A549 (cell line): Measurements from ENCODE around the gene CARD14. TPM values are rescaled to one million over a fixed set of nuclear protein-coding genes. Genes with fewer than 3 reads are reported as not detected.

Experiments used
- ATAC-seq, 2 experiments: fragments of 200-7000 bp in 1 of 2; fragments of >200 bp in 1 of 2; cut with Nextera tagmentation in 1 of 2; cut with Tn5 transposase in 1 of 2; 3 replicates each; pipeline versions ENCODE4 v1.8.0 to v1.9.1; 2018 to 2020; ENCODE audit warnings: mild to moderate bottlenecking in 1 of 2, moderate library complexity in 1 of 2
- CTCF ChIA-PET: fragments of 300-600 bp; sonication (Branson Sonifier 250); formaldehyde crosslinking; extraction: SDS; loops from one replicate; lab custom pipeline; 2021; ENCODE audit warnings: antibody characterized with exemption, inconsistent platforms; lab: Yijun Ruan, JAX
- POLR2A ChIA-PET: fragments of 350-600 bp; formaldehyde crosslinking; extraction: SDS; loops from one replicate; lab custom pipeline; 2021; ENCODE audit warnings: antibody characterized with exemption, inconsistent platforms; lab: Yijun Ruan, JAX
- DNase-seq, 2 experiments: peaks; one replicate each; pipeline versions ENCODE4 v3.0.0 to v3.0.0-alpha.2; 2011 to 2016; ENCODE audit warnings: low read depth in 1 of 2, low spot score in 1 of 2
- FAIRE-seq: peaks from 2 replicates; lab custom pipeline; 2011; peaks lifted over from hg19 to GRCh38; lab: Jason Lieb, UNC
- H3K27ac ChIP-seq, 2 experiments: fragments of >200 bp; sonication (Bioruptor Twin); formaldehyde crosslinking; 3 replicates each; pipeline ENCODE4 v1.5.1; 2016 to 2017
- H3K4me1 ChIP-seq: fragments of >200 bp; sonication (Bioruptor Twin); formaldehyde crosslinking; 3 replicates; pipeline ENCODE4 v1.6.1; 2016
- H3K4me2 ChIP-seq: fragments of >200 bp; sonication (Bioruptor Twin); formaldehyde crosslinking; 3 replicates; pipeline ENCODE4 v1.6.1; 2016
- H3K4me3 ChIP-seq: fragments of >200 bp; sonication (Bioruptor Twin); formaldehyde crosslinking; 3 replicates; pipeline ENCODE4 v1.5.1; 2016
- H3K9me3 ChIP-seq: fragments of >200 bp; sonication (Bioruptor Twin); formaldehyde crosslinking; 3 replicates; pipeline ENCODE4 v1.6.1; 2016
- CBX2 ChIP-seq: fragments of 200-600 bp; sonication (generic); IDR thresholded peaks from 2 replicates; pipeline ENCODE4 v1.6.1; 2016; ENCODE audit warnings: low read depth, mild to moderate bottlenecking, borderline replicate concordance
- CBX8 ChIP-seq: fragments of 200-600 bp; sonication (generic); IDR thresholded peaks from 2 replicates; pipeline ENCODE4 v1.6.1; 2016
- EHMT2 ChIP-seq: fragments of 200-600 bp; sonication (generic); IDR thresholded peaks from 2 replicates; pipeline ENCODE4 v1.6.1; 2016; ENCODE audit warnings: antibody characterized with exemption, low read depth, mild to moderate bottlenecking, moderate library complexity
- ELK1 ChIP-seq: fragments of 150-350 bp; IDR thresholded peaks from 2 replicates; pipeline ENCODE4 v1.6.1; 2014; ENCODE audit warnings: low read depth, mild to moderate bottlenecking, low read length
- EP300 ChIP-seq, 2 experiments: fragments of >200 bp; sonication (Bioruptor Twin); formaldehyde crosslinking; IDR thresholded peaks; 2 replicates in 1 of 2; 3 replicates in 1 of 2; pipeline ENCODE4 v1.6.1; 2016 to 2017
- ESRRA ChIP-seq: fragments of 150-350 bp; IDR thresholded peaks from 2 replicates; pipeline ENCODE4 v1.6.1; 2014; ENCODE audit warnings: mild to moderate bottlenecking, low read length, borderline replicate concordance
- FOSL2 ChIP-seq, 2 experiments: fragments of 450-650 bp in 1 of 2; fragments of >200 bp in 1 of 2; sonication (Bioruptor Twin) in 1 of 2; formaldehyde crosslinking; IDR thresholded peaks; 2 replicates each; pipeline versions ENCODE4 v1.5.0 to v1.6.1; 2016 to 2020; ENCODE audit warnings: mild to moderate bottlenecking in 1 of 2, moderate library complexity in 1 of 2
- HDAC2 ChIP-seq: fragments of 200-600 bp; sonication (generic); IDR thresholded peaks from 2 replicates; pipeline ENCODE4 v1.6.1; 2016
- HEYL ChIP-seq: fragments of 250-450 bp; sonication (Bioruptor Pico); IDR thresholded peaks from 2 replicates; pipeline ENCODE4 v1.8.0; 2021; ENCODE audit warnings: mild to moderate bottlenecking, moderate library complexity
- HOXA7 ChIP-seq: fragments of 250-450 bp; sonication (Bioruptor Pico); IDR thresholded peaks from 2 replicates; pipeline ENCODE4 v1.5.0; 2020; ENCODE audit warnings: mild to moderate bottlenecking, moderate library complexity
- NPAS2 ChIP-seq: fragments of 250-450 bp; sonication (Bioruptor Pico); IDR thresholded peaks from 2 replicates; pipeline ENCODE4 v1.8.0; 2022; ENCODE audit warnings: mild to moderate bottlenecking, moderate library complexity, borderline replicate concordance
- POLR2A ChIP-seq: IDR thresholded peaks from 2 replicates; pipeline ENCODE4 v1.6.1; 2012; ENCODE audit warnings: mild to moderate bottlenecking, low read length
- POLR2AphosphoS2 ChIP-seq: conservative IDR thresholded peaks from 2 replicates; pipeline ENCODE4 v1.6.1; 2012; ENCODE audit warnings: low read length, improper control_type of control experiment, inconsistent platforms
- RAD21 ChIP-seq, 2 experiments: fragments of >200 bp in 1 of 2; sonication (Bioruptor Twin) in 1 of 2; formaldehyde crosslinking in 1 of 2; IDR thresholded peaks in 1 of 2; conservative IDR thresholded peaks in 1 of 2; 2 replicates in 1 of 2; 3 replicates in 1 of 2; pipeline ENCODE4 v1.6.1; 2012 to 2018; ENCODE audit warnings: inconsistent platforms in 1 of 2
- RCOR1 ChIP-seq: fragments of 150-350 bp; IDR thresholded peaks from 2 replicates; pipeline ENCODE4 v1.6.1; 2014; ENCODE audit warnings: antibody characterized with exemption, low read length, low read depth
- RFX5 ChIP-seq: fragments of 450-650 bp; IDR thresholded peaks from 2 replicates; pipeline ENCODE4 v1.7.1; 2014; ENCODE audit warnings: antibody characterized with exemption, mild to moderate bottlenecking, moderate library complexity
- SMC3 ChIP-seq: fragments of >200 bp; sonication (Bioruptor Twin); formaldehyde crosslinking; IDR thresholded peaks from 3 replicates; pipeline ENCODE4 v1.6.1; 2018; ENCODE audit warnings: inconsistent platforms
- SREBF2 ChIP-seq: fragments of 450-650 bp; IDR thresholded peaks from 2 replicates; pipeline ENCODE4 v1.6.1; 2014; ENCODE audit warnings: mild to moderate bottlenecking, moderate library complexity
- TP53 ChIP-seq: fragments of 250-450 bp; sonication (Bioruptor Pico); IDR thresholded peaks from 2 replicates; pipeline ENCODE4 v1.5.0; 2021; ENCODE audit warnings: mild to moderate bottlenecking, moderate library complexity
- USF2 ChIP-seq: fragments of 450-650 bp; IDR thresholded peaks from 2 replicates; pipeline ENCODE4 v1.6.1; 2014; ENCODE audit warnings: antibody characterized with exemption
- ZFP36 ChIP-seq: fragments of 450-650 bp; IDR thresholded peaks from 2 replicates; pipeline ENCODE4 v1.6.1; 2014; ENCODE audit warnings: borderline replicate concordance; ENCODE audit not compliant: partially characterized antibody
- WGBS: methylation state at CpG from one replicate; pipeline ENCODE4 v1.1.6; 2017; ENCODE audit errors: missing lambda C conversion rate; 5-methylcytosine and 5-hydroxymethylcytosine counted together
- polyA plus RNA-seq, 4 experiments: library from polyadenylated mRNA; depleted of rRNA in 3 of 4; stranded (reverse); fragments of >200 nt; fragmentation: RNase III in 1 of 4; extraction: RNeasy Plus Mini Kit Qiagen cat#74134 plus additional on column Dnase treatment in 1 of 4; gene quantifications; 2 replicates in 3 of 4; 3 replicates in 1 of 4; pipeline ENCODE4 v1.2.3, GENCODE V29; 2011 to 2017
- TF ChIP-seq, protein P1 (sequence below): IDR thresholded peaks from 2 replicates; pipeline ENCODE4 v1.6.1; 2012
- TF ChIP-seq, protein P2 (sequence below): fragments of >200 bp; sonication (Bioruptor Twin); formaldehyde crosslinking; IDR thresholded peaks from 3 replicates; pipeline ENCODE4 v1.6.1; 2016
- TF ChIP-seq, protein P3 (sequence below): fragments of >200 bp; sonication (Bioruptor Twin); formaldehyde crosslinking; IDR thresholded peaks from 2 replicates; pipeline ENCODE4 v1.6.1; 2016
- TF ChIP-seq, protein P4 (sequence below): fragments of >200 bp; sonication (Bioruptor Twin); formaldehyde crosslinking; IDR thresholded peaks from 3 replicates; pipeline ENCODE4 v1.5.1; 2016
- TF ChIP-seq, protein P5 (sequence below): fragments of 250-450 bp; sonication (Bioruptor Pico); IDR thresholded peaks from 2 replicates; pipeline ENCODE4 v1.5.0; 2020; ENCODE audit warnings: low read depth, mild to moderate bottlenecking, moderate library complexity

CARD14 gene
- polyA plus RNA-seq, 2 of the 4 experiments (the other 2 are of a cell fraction), result 0.17 to 0.18 TPM

DNA sequence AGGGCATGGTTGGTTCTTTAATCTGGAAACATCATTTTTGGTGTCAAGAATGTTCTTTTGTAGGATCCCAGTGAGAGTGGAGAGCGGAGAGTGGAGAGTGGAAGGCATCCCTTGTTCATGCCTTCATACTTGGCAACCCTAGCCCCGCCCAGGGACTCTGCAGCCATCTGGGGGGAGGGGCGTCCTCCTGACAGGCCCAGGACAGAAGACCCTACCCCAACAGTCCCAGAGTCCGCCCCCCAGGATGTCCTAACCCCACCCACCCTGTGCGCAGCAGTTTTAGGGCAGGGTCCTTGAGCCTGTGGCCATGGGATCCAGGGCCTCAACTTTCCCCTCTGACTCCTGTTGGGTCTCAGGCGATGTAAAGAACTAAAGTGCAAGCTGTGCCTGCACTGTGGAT is 54.9 kb downstream of the CARD14 start:
- Histone ChIP-seq H3K4me3 (no peak overlapping the region), H3K9me3 (no peaks in the 10 kb centered on the region), H3K27ac (no peak overlapping the region), H3K4me2 (no peak overlapping the region), H3K4me1 (peaks cover 5% of the 10 kb centered on the region)
- no peak for DNase-seq
- 68% methylated on average over 5 of the region's 6 CpGs for WGBS
- TF ChIP-seq, protein P1, sequence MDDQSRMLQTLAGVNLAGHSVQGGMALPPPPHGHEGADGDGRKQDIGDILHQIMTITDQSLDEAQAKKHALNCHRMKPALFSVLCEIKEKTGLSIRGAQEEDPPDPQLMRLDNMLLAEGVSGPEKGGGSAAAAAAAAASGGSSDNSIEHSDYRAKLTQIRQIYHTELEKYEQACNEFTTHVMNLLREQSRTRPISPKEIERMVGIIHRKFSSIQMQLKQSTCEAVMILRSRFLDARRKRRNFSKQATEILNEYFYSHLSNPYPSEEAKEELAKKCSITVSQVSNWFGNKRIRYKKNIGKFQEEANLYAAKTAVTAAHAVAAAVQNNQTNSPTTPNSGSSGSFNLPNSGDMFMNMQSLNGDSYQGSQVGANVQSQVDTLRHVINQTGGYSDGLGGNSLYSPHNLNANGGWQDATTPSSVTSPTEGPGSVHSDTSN, result no peak
- no peak for TF ChIP-seq EHMT2
- no peak for TF ChIP-seq ELK1
- TF ChIP-seq, protein P2, sequence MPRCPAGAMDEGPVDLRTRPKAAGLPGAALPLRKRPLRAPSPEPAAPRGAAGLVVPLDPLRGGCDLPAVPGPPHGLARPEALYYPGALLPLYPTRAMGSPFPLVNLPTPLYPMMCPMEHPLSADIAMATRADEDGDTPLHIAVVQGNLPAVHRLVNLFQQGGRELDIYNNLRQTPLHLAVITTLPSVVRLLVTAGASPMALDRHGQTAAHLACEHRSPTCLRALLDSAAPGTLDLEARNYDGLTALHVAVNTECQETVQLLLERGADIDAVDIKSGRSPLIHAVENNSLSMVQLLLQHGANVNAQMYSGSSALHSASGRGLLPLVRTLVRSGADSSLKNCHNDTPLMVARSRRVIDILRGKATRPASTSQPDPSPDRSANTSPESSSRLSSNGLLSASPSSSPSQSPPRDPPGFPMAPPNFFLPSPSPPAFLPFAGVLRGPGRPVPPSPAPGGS, result no peak
- TF ChIP-seq NPAS2 (CRISPR knock-in tag), result no peak
- TF ChIP-seq ZFP36, result no peak
- TF ChIP-seq CBX8, result no peak
- no peak for TF ChIP-seq HOXA7 (CRISPR knock-in tag)
- no peak for TF ChIP-seq POLR2A
- no peak for TF ChIP-seq RFX5
- no peak for TF ChIP-seq RCOR1
- no peak for TF ChIP-seq RAD21 (conservative IDR thresholded peaks at IDR 0.05 in 1 of 2, IDR thresholded peaks at IDR 0.05 in 1 of 2)
- TF ChIP-seq EP300 (IDR thresholded peaks at IDR 0.05), result no peak
- TF ChIP-seq HEYL (CRISPR knock-in tag), result no peak
- TF ChIP-seq, protein P3, sequence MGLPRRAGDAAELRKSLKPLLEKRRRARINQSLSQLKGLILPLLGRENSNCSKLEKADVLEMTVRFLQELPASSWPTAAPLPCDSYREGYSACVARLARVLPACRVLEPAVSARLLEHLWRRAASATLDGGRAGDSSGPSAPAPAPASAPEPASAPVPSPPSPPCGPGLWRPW, result no peak
- no peak for TF ChIP-seq FOSL2 (IDR thresholded peaks at IDR 0.05)
- no peak for TF ChIP-seq FOSL2 (CRISPR knock-in tag; IDR thresholded peaks at IDR 0.05)
- TF ChIP-seq, protein P4, sequence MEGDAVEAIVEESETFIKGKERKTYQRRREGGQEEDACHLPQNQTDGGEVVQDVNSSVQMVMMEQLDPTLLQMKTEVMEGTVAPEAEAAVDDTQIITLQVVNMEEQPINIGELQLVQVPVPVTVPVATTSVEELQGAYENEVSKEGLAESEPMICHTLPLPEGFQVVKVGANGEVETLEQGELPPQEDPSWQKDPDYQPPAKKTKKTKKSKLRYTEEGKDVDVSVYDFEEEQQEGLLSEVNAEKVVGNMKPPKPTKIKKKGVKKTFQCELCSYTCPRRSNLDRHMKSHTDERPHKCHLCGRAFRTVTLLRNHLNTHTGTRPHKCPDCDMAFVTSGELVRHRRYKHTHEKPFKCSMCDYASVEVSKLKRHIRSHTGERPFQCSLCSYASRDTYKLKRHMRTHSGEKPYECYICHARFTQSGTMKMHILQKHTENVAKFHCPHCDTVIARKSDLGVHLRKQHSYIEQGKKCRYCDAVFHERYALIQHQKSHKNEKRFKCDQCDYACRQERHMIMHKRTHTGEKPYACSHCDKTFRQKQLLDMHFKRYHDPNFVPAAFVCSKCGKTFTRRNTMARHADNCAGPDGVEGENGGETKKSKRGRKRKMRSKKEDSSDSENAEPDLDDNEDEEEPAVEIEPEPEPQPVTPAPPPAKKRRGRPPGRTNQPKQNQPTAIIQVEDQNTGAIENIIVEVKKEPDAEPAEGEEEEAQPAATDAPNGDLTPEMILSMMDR, result no peak
- ATAC-seq, result no peak
- CTCF ChIA-PET, result interaction anchor here (0.6 to 3.3 kb wide), 6 partner anchors 13 to 49 kb away, joined by 3 to 22 read pairs (median 4); no protein-coding TSS in a partner anchor
- POLR2A ChIA-PET, result no interaction called here
- FAIRE-seq, result no peak

- ChIA-PET POLR2A (interaction anchor here (0.6 kb wide), 1 partner anchor 392 kb away, joined by 6 read pairs; no protein-coding TSS in a partner anchor), CTCF (interaction anchor here (0.6 to 3.3 kb wide), 7 partner anchors 13 to 733 kb away, joined by 3 to 22 read pairs (median 4); partner anchors contain the start of gene GAA)
- 91% methylated on average over 6 of the region's 6 CpGs for WGBS
- no peak for DNase-seq
- Histone ChIP-seq H3K4me3 (no peak overlapping the region), H3K4me2 (no peak overlapping the region), H3K4me1 (peaks cover 5% of the 10 kb centered on the region), H3K27ac (no peak overlapping the region), H3K9me3 (no peaks in the 10 kb centered on the region)
- no peak for ATAC-seq
- FAIRE-seq, result no peak
- TF ChIP-seq, protein P5, sequence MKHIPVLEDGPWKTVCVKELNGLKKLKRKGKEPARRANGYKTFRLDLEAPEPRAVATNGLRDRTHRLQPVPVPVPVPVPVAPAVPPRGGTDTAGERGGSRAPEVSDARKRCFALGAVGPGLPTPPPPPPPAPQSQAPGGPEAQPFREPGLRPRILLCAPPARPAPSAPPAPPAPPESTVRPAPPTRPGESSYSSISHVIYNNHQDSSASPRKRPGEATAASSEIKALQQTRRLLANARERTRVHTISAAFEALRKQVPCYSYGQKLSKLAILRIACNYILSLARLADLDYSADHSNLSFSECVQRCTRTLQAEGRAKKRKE, result no peak
- TF ChIP-seq HOXA7 (CRISPR knock-in tag) (no peak), USF2 (no peak), SREBF2 (no peak), ESRRA (no peak), TP53 (no peak), CBX2 (no peak), HEYL (CRISPR knock-in tag) (no peak), SMC3 (no peak), POLR2AphosphoS2 (no peak), HDAC2 (no peak)
- TF ChIP-seq, protein P4, result no peak
- TF ChIP-seq, protein P1, result no peak
Measured at GRCh38 chr17:80225230-80225629, 55.4 kb downstream of the CARD14 start.
